Sigmoid colon (tissue), 7 donors: Measurements from ENCODE around the gene THSD8. TPM values are rescaled to one million over a fixed set of nuclear protein-coding genes. Genes with fewer than 3 reads are reported as not detected.

Source experiments
- DNase-seq: peaks from one replicate; pipeline ENCODE4 v3.0.0-alpha.2; 2019
- H3K27ac ChIP-seq, 4 donors: fragments of 200-600 bp; sonication (generic); one replicate each; pipeline ENCODE4 v1.5.1; 2016 to 2019; ENCODE audit warnings: mild to moderate bottlenecking in 1 of 4
- H3K27me3 ChIP-seq, 3 donors: fragments of 200-600 bp; sonication (generic); one replicate each; pipeline ENCODE4 v1.5.1; 2019; ENCODE audit warnings: mild to moderate bottlenecking in 1 of 3
- H3K36me3 ChIP-seq, 4 donors: fragments of 200-600 bp; sonication (generic); one replicate each; pipeline ENCODE4 v1.5.1; 2016 to 2019
- H3K4me1 ChIP-seq, 4 donors: fragments of 200-600 bp; sonication (generic); one replicate each; pipeline ENCODE4 v1.5.1; 2017 to 2019
- H3K4me3 ChIP-seq, 4 donors: fragments of 200-600 bp; sonication (generic); one replicate each; pipeline ENCODE4 v1.5.1; 2017 to 2019; ENCODE audit warnings: mild to moderate bottlenecking in 2 of 4, moderate library complexity in 1 of 4
- H3K9me3 ChIP-seq, 4 donors: fragments of 200-600 bp in 3 of 4; sonication (generic) in 3 of 4; one replicate each; pipeline versions ENCODE4 v1.5.1 to v1.6.1; 2013 to 2019
- EP300 ChIP-seq, 4 donors: sonication (generic); formaldehyde crosslinking; IDR thresholded peaks; one replicate each; pipeline ENCODE4 v1.6.1; 2017; ENCODE audit warnings: antibody characterized with exemption in 4 of 4
- POLR2A ChIP-seq, 2 donors: fragments of 450-650 bp; IDR thresholded peaks; one replicate each; pipeline ENCODE4 v1.6.1; 2016; ENCODE audit warnings: antibody characterized with exemption in 2 of 2, mild to moderate bottlenecking in 2 of 2, moderate library complexity in 2 of 2
- POLR2AphosphoS5 ChIP-seq, 4 donors: sonication (generic); formaldehyde crosslinking; IDR thresholded peaks; one replicate each; pipeline ENCODE4 v1.6.1; 2017; ENCODE audit warnings: antibody characterized with exemption in 4 of 4
- WGBS, 2 donors: extraction: QIAGEN DNeasy Blood & Tissue Kit; methylation state at CpG; one replicate each; pipeline ENCODE4 v1.1.7; 2013; 5-methylcytosine and 5-hydroxymethylcytosine counted together
- intact Hi-C: fragments of 100-400 bp; cut with DNase I; formaldehyde crosslinking; loops from one replicate; pipeline ENCODE4 v1.15.1; 2023
- polyA plus RNA-seq, 3 donors: library from polyadenylated mRNA; stranded (reverse); fragments of 200-250 nt; gene quantifications; one replicate each; pipeline ENCODE4 v1.2.3, GENCODE V29; 2013
- total RNA-seq, 4 donors: library from RNA; depleted of rRNA; stranded (reverse); fragments of >200 nt; gene quantifications; one replicate each; pipeline ENCODE4 v1.1.0, GENCODE V29; 2016
- TF ChIP-seq, protein P1 (sequence below), 4 experiments: fragments of 450-650 bp in 3 of 4; fragments of 200-600 bp in 1 of 4; IDR thresholded peaks; one replicate each; pipeline ENCODE4 v1.5.1; 2016 to 2019; ENCODE audit warnings: antibody characterized with exemption in 4 of 4, mild to moderate bottlenecking in 3 of 4, moderate library complexity in 2 of 4
- donor health status: healthy with polysubstance abuse.
- donor health status: Bipolar disorder and iron deficiency.
- donor health status: healthy.

The THSD8 gene
- total and polyA plus RNA-seq, 7 donors: 2.5 to 2.8 TPM; not detected in 5

DNA sequence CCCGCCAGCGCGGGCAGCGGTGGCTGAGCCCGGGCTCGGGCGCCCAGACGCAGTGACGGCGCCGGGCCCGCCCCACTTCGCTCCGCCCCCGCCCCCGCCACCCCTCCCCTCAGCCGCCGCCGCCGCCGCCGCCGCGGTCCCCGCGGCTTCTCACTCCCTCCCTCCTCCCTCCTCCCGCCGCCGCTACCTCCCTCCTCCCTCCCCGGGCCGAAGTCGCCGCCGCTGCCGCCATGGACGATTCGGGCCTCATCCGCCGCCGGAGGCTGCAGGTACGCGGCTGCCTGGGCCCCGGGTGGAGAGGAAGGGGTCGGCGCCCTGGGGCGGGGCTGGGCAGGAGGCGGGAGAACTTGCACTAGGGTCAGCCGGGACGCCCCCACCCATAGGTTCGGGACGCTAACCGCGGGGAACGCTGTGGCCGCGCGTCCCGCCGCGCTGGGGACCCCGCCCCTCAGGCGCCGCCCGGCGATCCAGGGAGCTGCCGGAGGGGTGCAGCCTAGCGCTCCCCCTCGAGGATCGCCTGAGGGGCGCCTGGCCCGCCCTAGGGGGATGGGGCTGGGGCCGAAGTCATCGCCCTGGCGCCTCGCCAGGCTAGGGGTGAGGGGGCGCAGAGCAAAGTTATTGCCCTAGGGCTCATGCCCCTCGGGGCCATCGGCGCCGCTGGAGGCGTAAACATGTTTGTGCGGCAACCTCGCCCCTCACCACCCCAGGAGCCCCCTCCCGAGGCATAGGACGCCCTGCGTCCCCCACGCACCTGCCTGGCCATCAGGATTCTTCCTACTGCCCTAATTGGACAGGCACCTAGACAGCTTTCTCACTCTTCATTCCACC lies 32.1 kb downstream of the THSD8 start:
- Histone ChIP-seq H3K27me3 (peaks cover 81 to 100% (median 92%) of the 10 kb centered on the region in 3 donors), H3K36me3 (no peaks in the 10 kb centered on the region), H3K27ac (no peak overlapping the region), H3K4me1 (peaks cover 0 to 33% (median 25%) of the 10 kb centered on the region in 4 donors), H3K4me3 (peak overlapping the region in 3 of 4 donors; percentile 31 to 44 (median 43)), H3K9me3 (no peaks in the 10 kb centered on the region)
- TF ChIP-seq, protein P1, sequence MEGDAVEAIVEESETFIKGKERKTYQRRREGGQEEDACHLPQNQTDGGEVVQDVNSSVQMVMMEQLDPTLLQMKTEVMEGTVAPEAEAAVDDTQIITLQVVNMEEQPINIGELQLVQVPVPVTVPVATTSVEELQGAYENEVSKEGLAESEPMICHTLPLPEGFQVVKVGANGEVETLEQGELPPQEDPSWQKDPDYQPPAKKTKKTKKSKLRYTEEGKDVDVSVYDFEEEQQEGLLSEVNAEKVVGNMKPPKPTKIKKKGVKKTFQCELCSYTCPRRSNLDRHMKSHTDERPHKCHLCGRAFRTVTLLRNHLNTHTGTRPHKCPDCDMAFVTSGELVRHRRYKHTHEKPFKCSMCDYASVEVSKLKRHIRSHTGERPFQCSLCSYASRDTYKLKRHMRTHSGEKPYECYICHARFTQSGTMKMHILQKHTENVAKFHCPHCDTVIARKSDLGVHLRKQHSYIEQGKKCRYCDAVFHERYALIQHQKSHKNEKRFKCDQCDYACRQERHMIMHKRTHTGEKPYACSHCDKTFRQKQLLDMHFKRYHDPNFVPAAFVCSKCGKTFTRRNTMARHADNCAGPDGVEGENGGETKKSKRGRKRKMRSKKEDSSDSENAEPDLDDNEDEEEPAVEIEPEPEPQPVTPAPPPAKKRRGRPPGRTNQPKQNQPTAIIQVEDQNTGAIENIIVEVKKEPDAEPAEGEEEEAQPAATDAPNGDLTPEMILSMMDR (IDR thresholded peaks at IDR 0.05): no peak
- WGBS, 2 donors: 1 to 2% methylated on average over 87 of the region's 87 CpGs
- intact Hi-C loops: no loop called here
- DNase-seq: no peak

GRCh38 chr19:12834566-12834943 lies 32.7 kb downstream of the THSD8 start, which contains the start of gene RTBDN:
TSS of gene RTBDN (minus strand) at chr19:12834579. CDS start at chr19:12829979, 4,600 bp downstream.
- no peaks in the 10 kb centered on the region for H3K9me3 ChIP-seq
- no peaks in the 10 kb centered on the region for H3K36me3 ChIP-seq
- TF ChIP-seq, protein P1 (IDR thresholded peaks at IDR 0.05): no peak
- TF ChIP-seq EP300 (IDR thresholded peaks at IDR 0.05) (no peak), POLR2A (IDR thresholded peaks at IDR 0.05) (no peak), POLR2AphosphoS5 (IDR thresholded peaks at IDR 0.05) (no peak)
- intact Hi-C loops: no loop called here
- peak within 1 kb of the TSS in 3 of 4 donors; percentile 31 to 44 (median 43) for H3K4me3 ChIP-seq
- no peak for DNase-seq
- H3K27ac ChIP-seq: no peak within 1 kb of the TSS
- H3K27me3 ChIP-seq: peaks cover 85 to 100% (median 92%) of the 10 kb centered on the region in 3 donors
- peaks cover 0 to 34% (median 26%) of the 10 kb centered on the region in 4 donors for H3K4me1 ChIP-seq
- WGBS, 2 donors: 10 to 12% methylated on average over 20 of the region's 20 CpGs

DNA sequence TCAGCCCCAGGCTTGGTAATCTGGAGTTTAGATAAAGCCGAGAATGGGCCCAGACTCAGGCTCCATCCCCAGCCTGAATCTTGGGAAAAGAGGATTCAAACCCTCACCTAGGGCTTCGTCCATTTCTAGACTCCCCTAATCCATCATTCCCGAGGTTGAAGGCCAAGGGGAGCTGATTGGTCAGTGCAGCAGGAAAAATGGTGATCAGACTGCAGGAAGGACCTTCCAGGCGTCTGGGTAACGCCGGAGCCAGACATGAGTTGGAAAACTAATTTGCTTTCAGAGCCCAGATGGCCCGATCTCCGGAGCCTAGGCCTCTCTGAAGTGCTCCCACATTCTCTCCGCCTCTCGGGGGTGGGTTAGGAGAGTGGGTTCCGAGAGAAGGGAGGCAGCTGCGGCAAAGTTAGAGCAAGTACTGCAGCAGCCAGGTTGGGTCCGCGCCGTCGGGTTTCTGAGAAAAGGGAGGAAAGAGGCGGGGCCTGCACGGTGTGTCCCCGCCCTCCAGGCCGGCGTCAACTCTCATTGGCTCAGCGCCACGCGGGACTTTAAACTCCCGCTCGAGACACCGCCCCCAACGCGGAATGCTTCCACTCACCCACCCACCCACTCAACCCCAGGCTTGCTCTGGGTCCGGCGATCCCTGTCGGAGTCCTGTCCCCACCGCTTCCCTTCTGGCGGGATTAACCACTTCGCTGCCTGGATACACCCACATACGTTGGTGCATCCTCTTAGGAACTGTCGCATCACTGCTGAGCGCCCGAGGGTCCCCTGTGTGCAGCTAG lies 33.3 kb downstream of the THSD8 start:
- no peak for DNase-seq
- Histone ChIP-seq H3K27ac (no peak overlapping the region), H3K4me1 (peaks cover 0 to 35% (median 26%) of the 10 kb centered on the region in 4 donors)

DNA sequence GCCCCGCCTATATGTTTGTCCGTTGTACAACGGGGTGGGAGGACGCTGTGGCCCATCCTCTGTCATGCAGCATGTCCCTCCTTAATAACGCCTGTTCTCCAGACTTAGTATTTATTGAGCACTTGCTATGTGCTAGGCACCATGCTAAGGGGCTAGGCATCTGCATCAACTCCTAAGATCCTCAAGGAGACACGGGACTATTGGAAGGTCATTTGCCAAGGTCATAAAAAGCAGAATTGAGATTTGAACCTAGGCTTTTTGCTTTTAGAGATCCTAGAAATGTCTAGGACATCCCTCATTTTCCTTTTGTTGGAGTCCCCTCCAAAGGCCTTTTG lies 34.6 kb downstream of the THSD8 start:
- Histone ChIP-seq H3K9me3 (no peaks in the 10 kb centered on the region), H3K4me3 (no peak overlapping the region), H3K36me3 (no peaks in the 10 kb centered on the region), H3K27ac (no peak overlapping the region), H3K4me1 (peaks cover 0 to 47% (median 34%) of the 10 kb centered on the region in 4 donors), H3K27me3 (peaks cover 87 to 100% (median 95%) of the 10 kb centered on the region in 3 donors)
- no peak for DNase-seq
- WGBS, 2 donors: 3 to 8% methylated on average over 6 of the region's 6 CpGs
- intact Hi-C loops: no loop called here
- no peak for TF ChIP-seq POLR2A (IDR thresholded peaks at IDR 0.05)
- no peak for TF ChIP-seq EP300 (IDR thresholded peaks at IDR 0.05)
- TF ChIP-seq, protein P1 (IDR thresholded peaks at IDR 0.05): no peak
- TF ChIP-seq POLR2AphosphoS5 (IDR thresholded peaks at IDR 0.05): no peak

More for the DNA sequence above, 33.3 kb downstream of the THSD8 start:
- Histone ChIP-seq H3K27me3 (peaks cover 81 to 100% (median 92%) of the 10 kb centered on the region in 3 donors), H3K36me3 (no peaks in the 10 kb centered on the region), H3K4me3 (no peak overlapping the region), H3K9me3 (no peaks in the 10 kb centered on the region)
- WGBS, 2 donors: 7 to 10% methylated on average over 39 of the region's 39 CpGs
- no peak for TF ChIP-seq EP300 (IDR thresholded peaks at IDR 0.05)
- TF ChIP-seq POLR2AphosphoS5 (IDR thresholded peaks at IDR 0.05): no peak
- TF ChIP-seq POLR2A (IDR thresholded peaks at IDR 0.05): no peak
- TF ChIP-seq, protein P1 (IDR thresholded peaks at IDR 0.05): no peak
- intact Hi-C loops: no loop called here
